Globus pallidus (tissue), 1 donor: ENCODE results near the gene MAMLD1.
A peak's percentile ranks its signal among the peaks of the same experiment; 100 is the strongest.
"Not testable (repeated sequence)": the region's sequence is repeated elsewhere in the genome, so short reads cannot be mapped to it uniquely, and the experiment has no call there.

Experiments used
- DNase-seq: peaks from one replicate; pipeline ENCODE4 v3.0.0-alpha.2; 2015; ENCODE audit warnings: low spot score

The MAMLD1 gene, protein sequence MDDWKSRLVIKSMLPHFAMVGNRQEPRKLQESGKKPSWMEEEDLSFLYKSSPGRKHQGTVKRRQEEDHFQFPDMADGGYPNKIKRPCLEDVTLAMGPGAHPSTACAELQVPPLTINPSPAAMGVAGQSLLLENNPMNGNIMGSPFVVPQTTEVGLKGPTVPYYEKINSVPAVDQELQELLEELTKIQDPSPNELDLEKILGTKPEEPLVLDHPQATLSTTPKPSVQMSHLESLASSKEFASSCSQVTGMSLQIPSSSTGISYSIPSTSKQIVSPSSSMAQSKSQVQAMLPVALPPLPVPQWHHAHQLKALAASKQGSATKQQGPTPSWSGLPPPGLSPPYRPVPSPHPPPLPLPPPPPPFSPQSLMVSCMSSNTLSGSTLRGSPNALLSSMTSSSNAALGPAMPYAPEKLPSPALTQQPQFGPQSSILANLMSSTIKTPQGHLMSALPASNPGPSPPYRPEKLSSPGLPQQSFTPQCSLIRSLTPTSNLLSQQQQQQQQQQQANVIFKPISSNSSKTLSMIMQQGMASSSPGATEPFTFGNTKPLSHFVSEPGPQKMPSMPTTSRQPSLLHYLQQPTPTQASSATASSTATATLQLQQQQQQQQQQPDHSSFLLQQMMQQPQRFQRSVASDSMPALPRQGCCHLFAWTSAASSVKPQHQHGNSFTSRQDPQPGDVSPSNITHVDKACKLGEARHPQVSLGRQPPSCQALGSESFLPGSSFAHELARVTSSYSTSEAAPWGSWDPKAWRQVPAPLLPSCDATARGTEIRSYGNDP

DNA sequence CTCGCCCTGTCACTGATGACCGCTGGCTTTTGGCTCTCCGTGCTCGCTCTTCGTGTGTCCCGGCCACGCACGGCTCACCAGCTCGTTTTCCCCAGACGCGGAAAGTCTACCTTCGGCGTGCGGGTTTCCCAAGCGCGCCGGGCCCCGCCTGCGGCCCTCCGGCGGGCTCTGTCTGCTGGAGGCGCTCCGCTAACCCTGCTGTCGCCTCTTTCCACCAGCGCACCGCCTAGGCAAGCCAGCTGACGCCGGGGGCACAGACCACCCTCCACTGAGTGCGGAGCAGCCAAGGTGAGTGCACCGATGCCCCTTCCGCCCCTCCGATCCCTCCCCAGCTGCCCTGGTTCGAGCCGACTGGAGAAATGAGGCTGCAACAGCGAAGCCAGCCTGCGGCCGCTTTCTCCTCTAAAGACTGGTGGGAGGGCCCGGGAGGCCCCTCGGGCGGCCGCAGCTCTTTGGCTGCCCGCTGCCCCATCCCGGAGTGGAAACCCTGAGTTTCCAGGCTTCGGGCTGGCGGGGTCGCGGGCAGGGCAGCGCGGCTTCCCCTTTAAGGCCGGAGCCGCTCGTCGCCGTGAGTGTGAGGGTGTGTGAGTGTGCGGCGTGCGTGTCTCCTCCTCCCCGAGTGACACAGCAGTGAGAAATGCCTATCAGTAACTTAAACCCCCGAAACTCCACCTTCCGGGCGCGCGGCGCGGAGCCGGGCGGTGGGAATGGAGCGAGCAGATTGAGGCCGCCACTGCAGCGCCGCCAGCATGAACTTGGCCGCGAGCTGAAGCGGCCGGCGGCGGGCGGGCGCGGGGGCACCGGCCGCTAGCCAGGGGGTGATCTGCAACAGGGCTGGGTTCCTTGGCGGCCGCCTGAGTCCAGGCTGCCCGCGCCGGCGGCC, at the start of gene MAMLD1:
TSS of gene MAMLD1 (plus strand) at position 719 of the 883 bp plus-strand sequence. CDS start 82,200 bp downstream, outside the sequence.
- DNase-seq, result peak; percentile 35

DNA sequence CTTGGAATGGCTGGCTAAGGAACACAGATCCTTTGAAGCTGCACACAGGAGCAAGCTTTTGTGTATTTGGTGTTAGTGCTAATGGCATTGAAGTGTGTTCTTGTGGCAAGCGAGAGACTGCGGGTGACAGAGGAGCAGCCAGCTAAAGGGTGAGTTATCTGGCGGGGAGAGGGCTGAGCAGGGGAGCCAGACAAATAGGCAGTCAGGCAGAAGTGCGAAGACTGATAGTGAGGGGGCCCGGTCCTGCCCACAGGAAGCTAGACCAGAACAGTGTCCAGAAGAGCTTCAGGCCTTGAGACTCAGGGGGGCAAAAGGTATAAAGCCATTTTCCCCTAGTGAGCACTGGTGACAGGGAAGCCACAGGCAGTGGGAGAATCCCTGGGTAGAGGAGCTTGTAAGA, 49.6 kb upstream of the MAMLD1 start:
- no peak for DNase-seq

DNA sequence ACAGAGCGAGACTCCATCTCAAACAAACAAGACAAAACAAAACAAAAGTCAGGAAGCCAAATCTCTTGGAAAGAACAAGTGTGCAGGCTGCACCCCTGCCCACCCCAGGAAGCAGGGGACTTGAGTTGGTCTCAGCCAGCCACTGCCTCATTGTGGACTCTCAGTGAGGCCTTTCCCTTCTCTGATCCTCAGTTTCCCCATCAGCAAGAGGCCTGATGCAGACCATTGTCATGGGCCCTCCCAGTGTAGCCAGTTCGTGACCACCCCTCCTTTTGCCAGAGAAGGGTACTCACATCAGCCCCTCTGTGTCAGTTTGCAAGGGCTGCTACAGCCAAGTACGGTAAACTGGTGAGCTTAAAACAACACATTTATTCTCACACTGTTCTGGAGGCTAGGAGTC, 48.9 kb upstream of the MAMLD1 start:
- DNase-seq, result no peak

DNA sequence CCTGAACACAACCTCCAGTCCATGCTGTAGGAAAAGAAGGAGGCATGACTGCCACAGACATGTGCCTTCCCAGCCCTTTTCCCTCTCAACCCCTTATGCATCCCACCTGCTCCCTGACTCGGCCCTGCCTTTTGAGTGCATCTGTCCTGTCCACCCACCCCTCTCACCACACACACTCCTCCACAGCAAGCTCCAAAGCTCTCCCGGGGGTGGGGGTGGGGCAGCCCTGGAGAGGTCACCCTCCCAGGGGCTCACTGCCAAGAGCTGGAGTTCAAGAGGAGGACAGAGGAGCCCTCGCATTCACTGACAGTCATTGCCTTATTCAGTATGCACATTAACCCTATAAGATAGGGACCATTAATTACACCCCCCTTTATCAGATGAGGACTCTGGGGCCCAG, 46.6 kb upstream of the MAMLD1 start:
- DNase-seq, result no peak

DNA sequence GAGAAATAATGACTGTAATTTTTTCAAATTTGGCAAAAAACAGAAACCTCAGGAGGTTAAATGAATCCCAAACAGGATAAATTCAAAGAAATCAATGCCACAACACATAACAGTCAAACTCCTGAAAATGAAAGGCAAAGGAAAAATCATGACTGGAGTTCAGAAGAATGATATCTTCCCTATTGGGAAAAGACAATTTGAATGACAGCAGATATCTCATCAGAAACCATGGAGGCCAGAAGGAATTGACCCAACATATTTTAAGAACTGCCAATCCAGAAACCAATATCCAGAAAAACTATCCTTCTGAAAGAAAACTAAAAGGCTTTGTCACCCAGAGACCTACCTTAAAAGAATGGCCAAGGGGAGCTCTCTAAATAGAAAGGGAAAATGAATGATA, 40.1 kb upstream of the MAMLD1 start:
- DNase-seq, result no peak

DNA sequence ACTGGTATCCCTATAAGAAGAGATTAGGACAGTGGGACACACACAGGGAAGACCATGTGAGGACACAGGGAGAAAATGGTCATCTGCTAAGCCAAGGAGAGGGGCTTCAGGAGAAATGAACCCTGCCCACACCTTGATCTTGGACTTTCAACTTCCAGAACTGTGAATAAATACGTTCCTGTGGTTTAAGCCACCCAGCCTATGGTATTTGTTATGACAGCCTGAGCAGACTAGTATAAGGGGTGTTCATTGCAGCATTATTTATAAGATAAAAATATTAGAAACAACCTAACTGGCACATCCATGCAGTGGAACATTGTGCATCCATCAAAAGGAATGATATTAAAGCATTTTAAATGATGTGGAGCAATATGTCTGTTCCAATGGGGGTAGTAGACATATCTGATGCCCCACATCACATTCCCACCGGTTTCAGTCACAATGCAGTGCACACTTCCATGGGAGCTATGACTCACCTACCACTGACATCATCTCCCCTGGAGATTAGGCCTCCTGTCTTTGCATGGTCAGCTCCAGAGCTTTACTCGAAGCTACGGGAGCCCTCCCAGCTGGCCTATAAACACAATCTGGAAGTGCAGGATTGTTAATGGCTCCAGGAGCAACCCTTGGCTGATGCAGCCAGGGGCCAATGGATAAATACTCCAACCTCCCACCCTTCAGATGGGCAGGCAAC, 38.9 kb upstream of the MAMLD1 start:
- DNase-seq, result no peak

DNA sequence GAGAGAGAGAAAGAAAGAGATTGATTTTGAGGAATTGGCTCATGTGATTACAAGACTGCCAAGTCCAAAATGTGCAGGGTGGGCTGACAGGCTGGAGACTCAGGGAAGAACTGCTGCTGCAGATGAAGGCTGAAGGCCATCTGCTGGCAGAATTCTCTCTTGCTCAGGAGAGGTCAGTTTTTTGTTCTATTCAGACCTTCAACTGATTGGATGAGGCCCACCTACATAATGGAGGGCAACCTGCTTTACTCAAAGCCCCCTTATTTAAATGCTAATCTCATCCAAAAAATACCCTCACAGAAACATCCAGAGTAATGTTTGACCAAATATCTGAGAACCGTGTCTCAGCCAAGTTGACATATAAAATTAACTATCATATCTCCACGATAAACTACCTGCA, 38.2 kb upstream of the MAMLD1 start:
- no peak for DNase-seq

DNA sequence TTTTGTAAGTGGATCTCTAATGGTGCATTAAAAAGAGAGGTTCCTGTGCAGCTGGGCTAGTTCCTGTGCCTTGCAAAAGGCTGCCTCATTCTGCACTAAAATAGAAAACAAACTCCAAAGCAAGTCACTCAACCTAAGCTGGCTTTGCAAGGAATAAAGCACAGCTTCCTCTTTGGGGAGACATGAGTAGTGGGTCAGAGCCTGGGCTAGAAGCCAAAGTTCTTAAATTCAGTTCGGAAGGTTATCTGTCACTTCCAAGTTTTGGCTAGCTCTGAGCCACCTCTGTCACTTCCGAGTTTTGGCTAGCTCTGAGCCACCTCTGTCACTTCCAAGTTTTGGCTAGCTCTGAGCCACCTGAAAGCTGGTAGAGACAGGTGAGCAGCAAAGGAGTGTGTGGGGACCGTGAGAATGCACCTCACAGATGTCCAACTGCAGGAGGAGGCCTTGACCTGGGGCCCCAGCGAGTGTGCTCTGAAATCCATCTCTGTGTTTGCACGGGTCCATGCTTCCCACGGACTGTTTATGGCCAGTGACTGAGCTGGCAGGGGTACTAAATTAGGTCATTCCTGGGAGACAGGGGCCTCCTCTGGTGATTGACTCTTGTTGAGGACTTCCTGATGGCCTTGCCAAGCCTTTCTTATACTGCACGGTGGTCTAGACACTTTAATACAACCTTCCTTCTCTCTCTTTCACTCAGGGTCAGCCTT, 36.4 kb upstream of the MAMLD1 start:
- no peak for DNase-seq

DNA sequence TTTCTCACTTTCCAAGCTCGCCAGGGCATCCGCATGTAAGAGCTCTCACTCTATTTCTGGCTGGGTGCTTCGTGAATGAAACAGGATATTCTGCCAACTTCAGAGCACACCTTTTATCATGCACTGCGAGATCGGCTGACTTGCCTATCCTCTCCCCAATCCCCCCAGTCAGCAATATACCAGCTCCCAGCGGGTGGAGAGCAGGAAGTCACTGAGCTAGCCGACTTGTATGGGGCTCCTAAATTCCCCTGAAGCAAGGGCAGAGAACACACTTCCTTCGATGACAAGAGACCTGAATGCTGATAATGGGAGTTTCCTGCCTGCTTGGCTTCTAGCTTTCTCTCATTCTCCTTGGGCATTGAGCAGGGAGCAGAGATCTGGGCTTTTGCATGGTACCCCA, 33.8 kb upstream of the MAMLD1 start:
- DNase-seq, result no peak

DNA sequence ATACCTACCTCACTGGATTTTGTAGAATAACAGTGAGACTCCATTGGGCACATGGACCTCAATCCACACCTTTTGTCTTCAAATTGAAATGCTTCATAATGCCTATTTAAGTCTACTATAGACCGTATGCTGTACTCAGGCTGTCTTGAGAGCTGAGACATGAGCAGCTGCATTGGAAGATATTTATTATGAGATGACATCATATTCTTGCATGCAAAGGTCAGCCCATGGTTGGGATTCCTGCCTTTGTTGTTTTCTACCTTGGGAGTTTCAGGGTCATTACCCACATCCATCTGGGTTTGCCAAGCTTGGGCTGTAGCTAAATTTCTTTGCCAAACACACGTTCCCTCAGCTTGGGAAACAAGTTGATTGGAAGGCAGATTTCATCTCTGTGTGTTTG, 33.2 kb upstream of the MAMLD1 start:
- DNase-seq, result no peak

DNA sequence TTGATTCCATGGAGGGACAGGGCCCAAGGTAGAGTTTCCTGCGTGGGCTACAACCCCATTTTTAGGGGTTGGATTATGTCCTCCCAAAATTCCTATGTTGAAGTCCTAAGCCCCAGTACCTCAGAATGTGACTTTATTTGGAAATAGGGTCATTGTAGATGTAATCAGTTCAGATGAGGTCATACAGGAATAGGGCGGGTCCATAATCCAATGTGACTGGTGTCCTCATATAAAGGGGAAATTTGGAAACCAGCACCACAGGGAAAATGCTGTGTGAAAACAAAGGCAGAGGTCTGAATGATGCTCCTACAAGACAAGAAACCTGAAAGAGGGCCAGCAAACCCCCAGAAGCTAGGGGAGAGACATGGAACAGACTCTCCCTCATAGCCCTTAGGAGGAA, 31.1 kb upstream of the MAMLD1 start:
- DNase-seq, result no peak

DNA sequence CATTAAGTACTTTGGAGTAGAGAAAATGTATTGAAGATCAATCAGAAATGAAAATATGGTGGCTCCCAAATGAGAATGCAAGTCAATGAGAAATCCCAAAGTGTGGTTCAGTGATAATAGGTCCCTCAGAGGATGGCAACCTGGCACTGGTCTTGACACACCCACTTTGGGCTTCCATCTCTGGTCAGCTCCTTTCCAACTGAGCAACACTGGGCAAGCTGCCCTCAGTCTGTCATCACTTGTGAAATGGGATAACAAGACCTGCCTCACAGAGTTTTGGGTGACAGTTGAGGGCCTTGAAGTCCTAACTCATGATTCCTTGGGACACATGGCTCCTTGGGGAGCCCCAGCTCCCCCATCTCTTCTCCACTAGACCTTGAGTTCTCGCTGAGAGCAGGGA, 29.0 kb upstream of the MAMLD1 start:
- DNase-seq, result no peak

DNA sequence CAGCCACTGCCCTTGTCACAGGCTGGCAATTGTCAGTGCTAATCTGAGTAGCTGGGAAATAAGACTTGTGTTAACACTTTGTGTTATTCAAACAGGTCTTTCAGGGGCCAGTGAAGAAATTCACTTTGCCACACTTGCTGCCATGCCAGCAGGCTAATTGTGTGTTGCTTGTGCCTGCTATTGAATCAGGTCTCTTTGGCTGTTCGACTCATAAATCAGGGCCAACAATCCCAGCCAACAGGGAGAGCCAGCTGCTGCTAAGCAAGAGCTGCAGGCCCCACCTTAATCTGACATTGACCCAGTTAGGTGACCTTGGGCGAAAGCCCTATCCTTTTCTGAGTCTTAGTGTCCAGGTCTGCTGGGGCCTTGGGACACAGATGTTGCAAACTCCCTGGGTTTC, 28.1 kb upstream of the MAMLD1 start:
- DNase-seq, result no peak

DNA sequence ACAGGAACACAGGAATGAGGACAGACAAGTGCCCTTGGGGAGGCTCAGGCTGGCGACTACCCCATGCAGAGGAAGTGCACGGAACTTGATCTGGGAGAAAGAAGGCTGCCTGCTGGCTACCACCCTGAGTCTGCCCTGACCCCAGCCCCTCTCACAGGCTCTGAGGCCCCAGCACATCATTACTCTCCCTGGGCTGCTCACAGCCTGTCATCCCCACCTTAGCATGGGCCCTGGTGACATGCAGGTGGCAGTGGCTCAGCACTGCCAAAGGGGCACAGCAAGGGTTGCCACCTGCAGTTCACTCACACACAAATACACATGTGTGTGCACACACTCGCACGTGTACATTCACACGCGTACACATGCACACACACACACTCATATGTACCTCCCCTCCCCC, 26.1 kb upstream of the MAMLD1 start:
- no peak for DNase-seq

DNA sequence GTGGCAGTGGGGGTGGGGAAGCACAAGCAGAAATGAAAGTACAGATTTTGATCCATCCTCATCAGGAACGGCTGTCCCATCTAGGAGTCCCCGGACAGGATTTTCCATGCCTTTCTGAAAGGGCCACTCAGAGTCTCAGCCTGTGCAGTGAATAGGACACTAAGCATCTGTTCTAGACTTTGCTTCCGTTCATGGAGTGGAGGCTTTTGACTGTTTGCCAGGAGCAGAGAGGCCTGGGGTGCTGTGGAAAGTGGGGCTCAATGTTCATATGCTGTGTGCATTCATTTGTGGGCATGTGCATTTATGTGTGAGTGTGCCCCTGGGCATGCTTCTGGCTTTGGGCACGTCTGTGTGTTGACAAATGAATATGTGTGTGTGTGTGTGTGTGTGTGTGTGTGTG, 25.6 kb upstream of the MAMLD1 start:
- no peak for DNase-seq

DNA sequence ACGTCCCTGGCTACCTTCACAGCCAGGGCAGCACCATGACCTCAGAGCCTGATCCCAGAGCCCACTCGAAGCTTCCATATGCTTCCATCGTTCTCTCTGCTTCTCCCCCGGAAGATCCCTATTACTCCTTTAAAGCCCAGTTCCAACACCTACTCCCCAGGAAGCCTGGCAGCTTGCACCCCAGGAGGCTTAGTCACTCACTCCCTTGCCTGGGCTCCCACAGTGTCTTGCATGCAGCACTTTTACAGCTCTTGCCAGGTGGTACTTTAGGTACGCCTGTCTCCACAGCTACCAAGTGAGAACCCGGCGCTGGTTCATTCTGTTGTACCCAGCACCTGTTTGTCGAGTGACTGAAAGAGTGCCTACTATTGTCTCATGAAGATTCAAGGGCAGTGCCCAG, 24.5 kb upstream of the MAMLD1 start:
- no peak for DNase-seq

DNA sequence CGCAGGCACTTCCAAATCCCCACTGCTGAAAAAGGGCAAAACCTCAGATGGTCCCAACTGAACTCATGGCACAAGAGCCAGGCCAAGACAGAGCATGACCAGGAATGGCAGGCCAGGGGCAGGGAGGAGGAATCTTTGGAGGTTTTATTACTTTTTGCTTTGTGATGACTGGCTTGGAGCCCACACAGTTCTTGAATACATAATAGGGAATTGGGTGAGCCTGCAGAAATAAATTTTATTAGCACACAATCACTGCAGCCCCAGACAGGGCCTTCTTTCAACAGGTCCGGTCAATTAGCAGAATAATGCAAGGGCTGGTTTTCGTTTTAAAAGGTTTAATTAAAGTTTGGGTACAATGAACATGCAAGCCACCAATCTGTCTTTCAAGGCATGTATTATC, 23.4 kb upstream of the MAMLD1 start:
- no peak for DNase-seq

DNA sequence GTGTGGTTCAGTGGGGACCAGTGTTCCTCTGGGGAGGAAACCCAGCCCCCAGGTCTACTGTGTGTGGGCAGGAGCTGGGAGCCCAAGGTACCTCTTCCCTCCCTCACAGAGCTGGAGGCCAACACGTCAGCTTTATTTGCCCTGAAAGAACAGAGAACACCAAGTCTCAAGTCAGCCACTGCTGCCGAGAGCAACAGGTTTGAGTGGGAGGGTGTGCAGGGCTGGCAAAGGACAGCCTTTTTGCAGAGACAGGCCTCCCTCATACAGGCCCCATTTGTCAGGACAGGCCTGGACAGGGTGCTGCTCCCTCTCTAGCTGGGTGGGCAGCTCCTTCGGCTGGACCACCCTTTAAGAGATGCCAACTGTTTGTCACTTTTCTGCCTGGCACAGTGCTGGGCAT, 22.8 kb upstream of the MAMLD1 start:
- not testable (repeated sequence) for DNase-seq

DNA sequence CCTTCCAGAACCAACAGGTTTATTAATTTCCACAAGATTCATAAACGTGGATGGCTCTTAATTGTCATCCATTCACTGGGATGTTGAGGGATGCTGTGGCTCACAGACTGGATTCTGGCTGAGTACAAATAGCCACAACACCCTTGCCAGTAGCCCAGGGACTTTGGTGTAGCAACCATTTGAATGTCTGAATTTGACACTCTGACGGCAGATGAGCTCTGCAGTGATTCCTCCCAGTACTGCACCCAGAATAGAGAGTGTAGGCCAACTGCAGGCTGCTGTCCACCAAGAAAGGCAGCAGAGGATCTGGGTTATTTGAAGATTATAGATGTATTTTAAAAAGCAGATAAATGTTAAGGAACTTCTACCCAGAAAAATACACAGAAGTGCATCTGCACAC, 15.6 kb upstream of the MAMLD1 start:
- no peak for DNase-seq

DNA sequence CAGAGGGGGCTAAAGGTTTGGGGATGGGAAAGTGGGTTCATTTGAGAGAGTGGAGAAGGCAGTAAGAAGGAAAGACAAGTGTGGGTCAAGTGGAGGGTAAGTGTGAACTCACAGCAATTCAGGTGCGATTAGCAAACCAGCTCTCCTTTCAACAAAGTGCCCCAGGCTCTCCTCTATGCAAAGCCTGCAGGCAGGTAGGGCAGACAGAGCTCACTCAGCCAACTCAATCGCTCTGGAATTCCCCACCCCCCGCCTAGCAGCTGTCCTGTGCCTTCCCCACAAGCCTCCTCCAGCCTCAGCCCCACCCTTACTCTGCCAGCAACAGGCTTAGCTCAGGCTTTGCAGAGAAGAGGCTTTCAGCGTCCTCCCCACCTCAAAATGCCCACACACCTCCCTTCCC, 14.8 kb upstream of the MAMLD1 start:
- DNase-seq, result no peak

DNA sequence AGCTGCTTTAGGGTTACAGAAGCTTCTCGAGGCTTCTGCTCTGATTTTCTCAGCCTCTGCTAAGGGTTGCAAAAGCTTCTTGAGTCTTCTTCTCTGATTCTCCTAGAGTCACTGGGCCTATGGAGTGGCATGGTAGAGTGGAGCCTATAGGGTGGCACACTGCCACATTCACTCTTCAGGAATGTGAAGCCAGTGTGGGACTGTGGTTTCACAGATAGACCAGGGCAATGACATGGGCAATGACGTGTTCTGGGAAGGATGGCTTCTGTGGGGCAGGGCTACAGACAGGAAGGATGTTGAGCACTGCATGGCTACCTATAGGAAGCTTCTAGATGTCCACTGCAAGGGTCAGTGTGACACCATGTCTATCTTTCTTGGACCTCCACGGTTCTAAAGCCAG, 11.0 kb upstream of the MAMLD1 start:
- no peak for DNase-seq
